ENCODE data around the gene VPS37B.

The VPS37B gene

DNA sequence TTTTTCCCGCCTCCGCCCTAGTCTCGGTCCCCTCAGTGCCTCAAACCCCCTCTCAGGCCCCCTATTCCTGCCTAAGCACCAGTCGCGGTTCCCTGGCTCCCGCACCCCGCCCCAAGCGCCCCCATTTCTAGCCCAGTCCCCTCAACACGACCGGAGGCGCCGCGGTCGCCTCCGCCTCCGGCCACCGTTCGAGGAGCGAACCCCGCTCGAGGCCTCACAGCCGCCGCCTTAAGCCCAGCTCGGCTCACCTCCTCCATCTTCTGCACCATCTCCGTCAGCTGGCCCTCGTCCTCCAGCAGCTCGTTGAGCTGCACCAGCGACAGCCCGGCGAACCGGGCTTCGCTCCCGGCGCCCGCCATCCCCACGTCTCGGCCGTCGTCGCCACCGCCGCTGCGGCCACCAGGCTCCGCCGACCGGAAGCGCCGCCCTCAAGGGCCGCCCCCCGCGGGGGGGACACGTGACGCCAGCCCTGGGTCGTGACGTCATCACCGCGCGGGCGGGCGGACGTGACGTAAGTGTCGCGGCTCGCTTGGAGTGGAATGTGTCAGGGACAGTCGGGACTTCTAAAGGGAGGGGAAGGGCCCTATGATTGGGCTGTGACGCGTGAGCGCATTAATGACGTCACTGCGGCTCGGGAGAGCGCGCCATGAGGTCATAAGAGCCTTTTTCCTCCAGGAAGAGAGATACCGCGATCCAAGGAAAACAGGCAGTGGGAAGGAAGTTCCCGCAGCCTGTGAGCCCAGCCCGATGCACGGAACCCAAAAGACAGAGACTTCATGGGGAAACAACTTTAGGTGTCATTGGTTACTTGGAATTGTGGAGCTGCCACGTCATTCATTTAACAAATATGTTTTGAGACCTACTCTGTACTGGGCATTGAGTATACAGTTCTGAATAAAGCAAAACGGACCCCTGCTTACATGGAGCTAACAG, at the start of gene VPS37B:
TSS of gene VPS37B (minus strand) at position 421 of the 933 bp plus-strand sequence. CDS start at position 359, 62 bp downstream.
- H3K9me2 ChIP-seq (replicated peaks; ENCODE audit: insufficient read depth, low read length), result no peaks in the 10 kb centered on the region
- peaks cover 30% of the 10 kb centered on the region for H3K4me1 ChIP-seq (ENCODE audit: low read length)
- H3K79me2 ChIP-seq (ENCODE audit: low read length), result peaks cover 63% of the 10 kb centered on the region
- no peaks in the 10 kb centered on the region; the same call in 1 of the 2 replicates for H4K20me1 ChIP-seq (ENCODE audit: insufficient read depth, low read length)
- H3K9ac ChIP-seq (ENCODE audit: low read length), result peak within 1 kb of the TSS; percentile 100
- no peaks in the 10 kb centered on the region for H3K36me3 ChIP-seq (replicated peaks; ENCODE audit: insufficient read depth, low read length)
- H3K27ac ChIP-seq (ENCODE audit: low read length), result peak within 1 kb of the TSS; percentile 98
- no peaks in the 10 kb centered on the region for H3K9me3 ChIP-seq (replicated peaks; ENCODE audit: insufficient read depth, low read length)
- no peak within 1 kb of the TSS for H2AFZ ChIP-seq (ENCODE audit: low read length)
- peaks cover 61% of the 10 kb centered on the region for H3F3A ChIP-seq (ENCODE audit: insufficient read depth, low read length)
- H3K4me3 ChIP-seq (ENCODE audit: low read length), result peak within 1 kb of the TSS; percentile 83
- DNase-seq, result peak; percentile 61
- TF ChIP-seq EZH2 (optimal IDR thresholded peaks at IDR 0.05; ENCODE audit: low read depth, low read length), result no peak
- no peaks in the 10 kb centered on the region for H3K27me3 ChIP-seq (replicated peaks; ENCODE audit: insufficient read depth, low read length)
- peak within 1 kb of the TSS; percentile 92 for H3K4me2 ChIP-seq (ENCODE audit: low read depth, low read length)

DNA sequence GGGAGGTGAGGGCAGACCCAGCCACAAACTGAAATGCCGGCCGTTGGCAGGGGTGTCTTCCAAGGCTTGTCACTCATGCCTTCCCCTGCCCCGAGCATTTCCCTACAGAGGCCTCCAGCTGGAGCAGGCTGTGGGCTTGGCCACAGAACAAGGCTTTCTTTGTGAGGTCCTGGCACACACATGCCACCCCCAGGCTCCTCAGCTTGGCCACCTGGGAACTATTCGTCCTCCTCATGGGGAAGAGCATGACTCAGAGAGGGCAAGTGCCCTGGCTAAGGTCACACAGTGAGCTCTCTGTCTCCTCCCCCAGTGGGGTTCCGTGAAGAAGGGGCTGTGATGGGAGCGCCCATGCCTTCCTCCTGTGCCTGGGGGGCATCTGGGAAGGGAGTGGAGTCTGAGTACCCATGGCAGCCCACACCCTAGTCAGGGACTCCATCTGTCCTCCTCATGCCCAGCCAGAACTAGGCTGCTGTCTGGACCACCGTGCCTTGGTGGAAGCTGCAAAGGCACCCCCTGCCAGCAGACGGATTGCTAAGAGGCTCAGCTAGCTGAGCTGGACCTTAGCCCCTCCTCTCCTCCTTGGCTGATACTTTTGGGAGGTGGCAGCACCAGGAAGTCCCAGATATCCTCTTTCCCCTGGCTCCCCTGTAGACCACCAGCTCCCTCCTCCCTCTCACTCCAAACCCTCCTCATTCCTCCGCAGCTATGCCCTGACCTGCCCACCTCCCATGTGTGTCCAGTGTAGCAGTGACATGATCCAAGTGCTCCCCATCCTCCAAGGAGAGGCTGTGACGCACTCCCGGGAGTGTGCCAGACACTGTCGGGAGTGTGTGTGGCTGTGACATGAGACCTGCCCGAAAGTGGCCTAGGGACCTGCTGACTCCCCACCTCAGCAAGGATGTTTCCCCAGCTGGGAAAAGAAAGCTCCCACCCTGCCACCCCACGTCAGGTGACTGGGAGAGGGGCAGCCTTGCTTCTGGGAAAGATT, 49.0 kb upstream of the VPS37B start:
- no peaks in the 10 kb centered on the region for H3K9me3 ChIP-seq (replicated peaks; ENCODE audit: insufficient read depth, low read length)
- H3K27me3 ChIP-seq (replicated peaks; ENCODE audit: insufficient read depth, low read length), result no peaks in the 10 kb centered on the region
- H3K4me1 ChIP-seq (ENCODE audit: low read length), result no peaks in the 10 kb centered on the region

DNA sequence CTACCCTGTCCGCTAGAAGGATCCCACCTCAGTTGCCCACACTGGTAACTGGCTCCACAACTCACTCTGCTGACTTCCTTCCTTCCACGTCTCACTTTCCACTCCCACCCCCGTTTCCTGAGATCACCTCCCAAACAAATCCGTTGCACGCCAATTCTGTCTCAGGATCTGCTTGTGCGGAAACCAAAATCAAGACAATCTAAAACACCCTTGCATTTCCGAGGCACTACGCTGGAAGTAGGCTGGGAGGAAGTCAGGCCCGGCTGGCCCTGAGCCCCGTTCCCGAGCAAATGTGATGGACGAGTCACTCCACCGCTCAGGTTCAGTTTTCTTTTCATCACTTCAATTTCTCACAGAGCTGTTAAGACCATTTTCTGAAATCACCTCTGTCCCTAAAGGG, 47.3 kb upstream of the VPS37B start:
- H3K36me3 ChIP-seq (replicated peaks; ENCODE audit: insufficient read depth, low read length), result no peaks in the 10 kb centered on the region
- H4K20me1 ChIP-seq (ENCODE audit: insufficient read depth, low read length), result no peaks in the 10 kb centered on the region
- H3K4me2 ChIP-seq (ENCODE audit: low read depth, low read length), result no peak overlapping the region
- no peaks in the 10 kb centered on the region for H3K27me3 ChIP-seq (replicated peaks; ENCODE audit: insufficient read depth, low read length)
- H3K27ac ChIP-seq (ENCODE audit: low read length), result no peak overlapping the region
- no peak overlapping the region for H2AFZ ChIP-seq (ENCODE audit: low read length)
- H3K79me2 ChIP-seq (ENCODE audit: low read length), result no peaks in the 10 kb centered on the region
- peaks cover 1% of the 10 kb centered on the region; the same call in 1 of the 2 replicates for H3K4me1 ChIP-seq (ENCODE audit: low read length)
- no peaks in the 10 kb centered on the region for H3K9me2 ChIP-seq (replicated peaks; ENCODE audit: insufficient read depth, low read length)
- TF ChIP-seq EZH2phosphoT487 (IDR thresholded peaks at IDR 0.05; ENCODE audit: low read length) (no peak), EZH2 (optimal IDR thresholded peaks at IDR 0.05; ENCODE audit: low read depth, low read length) (no peak), CTCF (IDR thresholded peaks at IDR 0.05; ENCODE audit: low read length) (no peak)
- no peaks in the 10 kb centered on the region for H3K9me3 ChIP-seq (replicated peaks; ENCODE audit: insufficient read depth, low read length)
- no peak for DNase-seq
- no peak overlapping the region for H3K4me3 ChIP-seq (ENCODE audit: low read length)
- H3K9ac ChIP-seq (ENCODE audit: low read length), result no peak overlapping the region
- 0 out of 2 replicates have a peak, but pooled peaks cover 1% of the 10 kb centered on the region for H3F3A ChIP-seq (ENCODE audit: insufficient read depth, low read length)

More for the DNA sequence above, 49.0 kb upstream of the VPS37B start:
- Histone ChIP-seq H3K4me2 (ENCODE audit: low read depth, low read length) (no peak overlapping the region), H3K4me3 (ENCODE audit: low read length) (no peak overlapping the region), H3K36me3 (replicated peaks; ENCODE audit: insufficient read depth, low read length) (no peaks in the 10 kb centered on the region), H3K9me2 (replicated peaks; ENCODE audit: insufficient read depth, low read length) (no peaks in the 10 kb centered on the region), H3K9ac (ENCODE audit: low read length) (no peak overlapping the region), H3K79me2 (ENCODE audit: low read length) (no peaks in the 10 kb centered on the region), H3F3A (ENCODE audit: insufficient read depth, low read length) (no peaks in the 10 kb centered on the region), H4K20me1 (ENCODE audit: insufficient read depth, low read length) (no peaks in the 10 kb centered on the region), H3K27ac (ENCODE audit: low read length) (no peak overlapping the region), H2AFZ (ENCODE audit: low read length) (no peak overlapping the region)
- no peak for DNase-seq
- no peak for TF ChIP-seq CTCF (IDR thresholded peaks at IDR 0.05; ENCODE audit: low read length)
- no peak for TF ChIP-seq EZH2 (optimal IDR thresholded peaks at IDR 0.05; ENCODE audit: low read depth, low read length)
- TF ChIP-seq EZH2phosphoT487 (IDR thresholded peaks at IDR 0.05; ENCODE audit: low read length), result no peak
